GM21717 (cell line): ENCODE data around the gene ADGRB2.

Experiments
- ATAC-seq: cut with Tn5 transposase; IDR thresholded peaks from one replicate; pipeline ENCODE4 v1.9.1; 2021; ENCODE audit warnings: mild to moderate bottlenecking, moderate library complexity; ENCODE audit not compliant: unreplicated experiment

The ADGRB2 gene

GRCh38 chr1:31704271-31705079, 59.7 kb downstream of the ADGRB2 start:
- no peak for ATAC-seq

- no peak for ATAC-seq
Measured at GRCh38 chr1:31703431-31704270, 60.5 kb downstream of the ADGRB2 start, which contains the start of gene COL16A1. TSS of gene COL16A1 (minus strand) at chr1:31704017. CDS start at chr1:31702193, 1,824 bp downstream.

- ATAC-seq, result no peak
Measured at GRCh38 chr1:31702836-31703404, 61.2 kb downstream of the ADGRB2 start.

GRCh38 chr1:31701091-31701736, 62.9 kb downstream of the ADGRB2 start:
- ATAC-seq, result no peak

- ATAC-seq, result no peak
Measured at GRCh38 chr1:31700468-31701090, 63.6 kb downstream of the ADGRB2 start.

- ATAC-seq, result no peak
Measured at GRCh38 chr1:31699341-31699891, 64.7 kb downstream of the ADGRB2 start.

- no peak for ATAC-seq
Measured at GRCh38 chr1:31697369-31697984, 66.7 kb downstream of the ADGRB2 start.

- no peak for ATAC-seq
Measured at GRCh38 chr1:31696242-31696641, 67.9 kb downstream of the ADGRB2 start.

- no peak for ATAC-seq
Measured at GRCh38 chr1:31695327-31695726, 68.8 kb downstream of the ADGRB2 start.

- ATAC-seq, result no peak
Measured at GRCh38 chr1:31694964-31695313, 69.2 kb downstream of the ADGRB2 start.

- ATAC-seq, result no peak
Measured at GRCh38 chr1:31694069-31694963, 69.8 kb downstream of the ADGRB2 start.

GRCh38 chr1:31693231-31693630, 70.9 kb downstream of the ADGRB2 start:
- no peak for ATAC-seq

- ATAC-seq, result no peak
Measured at GRCh38 chr1:31691951-31692350, 72.2 kb downstream of the ADGRB2 start.

- no peak for ATAC-seq
Measured at GRCh38 chr1:31691446-31691845, 72.7 kb downstream of the ADGRB2 start.

- no peak for ATAC-seq
Measured at GRCh38 chr1:31690921-31691320, 73.2 kb downstream of the ADGRB2 start.

- ATAC-seq, result no peak
Measured at GRCh38 chr1:31689854-31690253, 74.3 kb downstream of the ADGRB2 start.

- ATAC-seq, result no peak
Measured at GRCh38 chr1:31689379-31689778, 74.8 kb downstream of the ADGRB2 start.

GRCh38 chr1:31688233-31688918, 75.8 kb downstream of the ADGRB2 start:
- no peak for ATAC-seq
